Activated CD8-positive, alpha-beta T cell treated with anti-CD3 and anti-CD28 coated beads for 36 hours (primary cell): Measurements from ENCODE around the gene FMN1. TPM values are rescaled to one million over a fixed set of nuclear protein-coding genes. Genes with fewer than 3 reads are reported as not detected.

ENCODE experiments used
- ATAC-seq: fragments of 200-7000 bp; cut with Tn5 transposase; one replicate; pipeline ENCODE4 v1.10.0; 2021; ENCODE audit warnings: mild to moderate bottlenecking, moderate library complexity
- CTCF ChIA-PET: fragments of 350-600 bp; sonication (Branson Sonifier 250); formaldehyde crosslinking; loops from one replicate; lab custom pipeline; 2021; ENCODE audit warnings: antibody characterized with exemption; lab: Charles Lee
- POLR2A ChIA-PET: fragments of 350-600 bp; sonication (Branson Sonifier 250); formaldehyde crosslinking; loops from one replicate; lab custom pipeline; 2021; ENCODE audit warnings: antibody characterized with exemption; lab: Charles Lee
- DNase-seq: peaks from one replicate; pipeline ENCODE4 v3.0.0-alpha.2; 2020
- H3K27ac Mint-ChIP-seq: one replicate; pipeline ENCODE4 v1.8.0; 2021; ENCODE audit warnings: mild to moderate bottlenecking, mixed read lengths
- H3K27me3 Mint-ChIP-seq: one replicate; pipeline ENCODE4 v1.8.0; 2021; ENCODE audit warnings: mixed read lengths
- H3K36me3 Mint-ChIP-seq: one replicate; pipeline ENCODE4 v1.8.0; 2021; ENCODE audit warnings: low read depth, mixed read lengths
- H3K4me1 Mint-ChIP-seq: one replicate; pipeline ENCODE4 v1.8.0; 2021; ENCODE audit warnings: low read depth, mixed read lengths
- H3K4me3 Mint-ChIP-seq: one replicate; pipeline ENCODE4 v1.8.0; 2021; ENCODE audit warnings: mild to moderate bottlenecking, moderate library complexity, mixed read lengths
- H3K9me3 Mint-ChIP-seq: one replicate; pipeline ENCODE4 v1.8.0; 2021; ENCODE audit warnings: mixed read lengths
- intact Hi-C: fragments of 100-400 bp; cut with micrococcal nuclease; formaldehyde crosslinking; loops from one replicate; pipeline ENCODE4 v1.10.0; 2022
- total RNA-seq, 2 experiments: library from RNA; stranded (reverse); gene quantifications; one replicate each; pipeline ENCODE4 v1.2.3, GENCODE V29; 2021
- TF ChIP-seq, protein P1 (sequence below): fragments of 200-600 bp; IDR thresholded peaks from one replicate; pipeline ENCODE4 v1.8.0; 2022; ENCODE audit warnings: antibody characterized with exemption, mild to moderate bottlenecking

The FMN1 gene
- total RNA-seq, 2 experiments from 2014 or later = 0.07 TPM; not detected in 1

DNA sequence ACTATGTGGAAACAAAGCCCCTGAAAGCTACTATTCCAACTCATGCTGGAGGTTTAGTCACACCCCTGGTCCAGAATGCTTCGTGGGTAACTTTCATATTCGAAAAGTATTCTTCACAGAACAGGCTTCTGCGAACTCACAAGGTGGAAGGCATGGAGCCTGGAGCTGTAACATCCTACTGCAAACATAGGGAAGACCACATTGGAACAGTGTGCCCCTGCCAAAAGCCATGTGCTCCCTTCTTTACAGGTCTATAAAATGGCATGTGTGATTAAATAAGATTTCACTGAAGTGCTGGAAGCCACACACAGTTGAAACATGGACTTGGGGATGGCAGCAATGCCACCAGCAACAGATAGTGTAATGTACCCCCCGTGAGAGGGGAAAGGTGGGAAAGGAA is 370.8 kb downstream of the FMN1 start:
- TF ChIP-seq, protein P1, sequence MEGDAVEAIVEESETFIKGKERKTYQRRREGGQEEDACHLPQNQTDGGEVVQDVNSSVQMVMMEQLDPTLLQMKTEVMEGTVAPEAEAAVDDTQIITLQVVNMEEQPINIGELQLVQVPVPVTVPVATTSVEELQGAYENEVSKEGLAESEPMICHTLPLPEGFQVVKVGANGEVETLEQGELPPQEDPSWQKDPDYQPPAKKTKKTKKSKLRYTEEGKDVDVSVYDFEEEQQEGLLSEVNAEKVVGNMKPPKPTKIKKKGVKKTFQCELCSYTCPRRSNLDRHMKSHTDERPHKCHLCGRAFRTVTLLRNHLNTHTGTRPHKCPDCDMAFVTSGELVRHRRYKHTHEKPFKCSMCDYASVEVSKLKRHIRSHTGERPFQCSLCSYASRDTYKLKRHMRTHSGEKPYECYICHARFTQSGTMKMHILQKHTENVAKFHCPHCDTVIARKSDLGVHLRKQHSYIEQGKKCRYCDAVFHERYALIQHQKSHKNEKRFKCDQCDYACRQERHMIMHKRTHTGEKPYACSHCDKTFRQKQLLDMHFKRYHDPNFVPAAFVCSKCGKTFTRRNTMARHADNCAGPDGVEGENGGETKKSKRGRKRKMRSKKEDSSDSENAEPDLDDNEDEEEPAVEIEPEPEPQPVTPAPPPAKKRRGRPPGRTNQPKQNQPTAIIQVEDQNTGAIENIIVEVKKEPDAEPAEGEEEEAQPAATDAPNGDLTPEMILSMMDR = no peak
- intact Hi-C loops = loop anchor here (10.0 kb wide), 1 partner anchor 61 kb away; no protein-coding TSS in a partner anchor
- no peaks in the 10 kb centered on the region for H3K36me3 Mint-ChIP-seq
- H3K4me3 Mint-ChIP-seq = no peak overlapping the region
- no peak overlapping the region for H3K27ac Mint-ChIP-seq
- ATAC-seq (no peak), DNase-seq (no peak)
- CTCF ChIA-PET = no interaction called here
- no peaks in the 10 kb centered on the region for H3K4me1 Mint-ChIP-seq
- POLR2A ChIA-PET = no interaction called here
- no peaks in the 10 kb centered on the region for H3K9me3 Mint-ChIP-seq
- peaks cover 8% of the 10 kb centered on the region for H3K27me3 Mint-ChIP-seq

DNA sequence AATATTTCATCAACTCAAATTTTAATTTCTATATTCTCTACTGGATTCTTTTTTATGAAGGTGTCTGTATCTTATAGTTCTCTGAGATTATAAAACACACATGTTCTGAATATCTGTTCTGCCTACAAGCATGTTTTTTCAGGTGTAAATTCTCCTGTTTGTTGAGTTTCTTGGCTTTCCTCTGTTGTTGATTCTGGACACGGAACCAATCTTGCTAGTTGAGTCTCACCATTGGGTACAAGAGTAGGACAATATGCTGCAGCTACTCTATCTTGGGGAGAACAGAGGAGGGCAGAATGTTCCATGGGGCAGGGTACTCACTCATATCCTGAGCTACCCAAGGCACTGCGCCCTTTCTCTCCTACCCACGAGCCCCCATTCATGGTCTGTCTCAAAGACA is 371.8 kb downstream of the FMN1 start:
- no peak overlapping the region for H3K27ac Mint-ChIP-seq
- H3K27me3 Mint-ChIP-seq = peaks cover 8% of the 10 kb centered on the region
- no peak for ATAC-seq
- ChIA-PET CTCF (no interaction called here), POLR2A (no interaction called here)
- no peaks in the 10 kb centered on the region for H3K4me1 Mint-ChIP-seq
- H3K9me3 Mint-ChIP-seq = no peaks in the 10 kb centered on the region
- H3K4me3 Mint-ChIP-seq = no peak overlapping the region
- intact Hi-C loops = loop anchor here (10.0 kb wide), 1 partner anchor 62 kb away; no protein-coding TSS in a partner anchor
- DNase-seq = no peak
- no peaks in the 10 kb centered on the region for H3K36me3 Mint-ChIP-seq
- TF ChIP-seq, protein P1 = no peak

DNA sequence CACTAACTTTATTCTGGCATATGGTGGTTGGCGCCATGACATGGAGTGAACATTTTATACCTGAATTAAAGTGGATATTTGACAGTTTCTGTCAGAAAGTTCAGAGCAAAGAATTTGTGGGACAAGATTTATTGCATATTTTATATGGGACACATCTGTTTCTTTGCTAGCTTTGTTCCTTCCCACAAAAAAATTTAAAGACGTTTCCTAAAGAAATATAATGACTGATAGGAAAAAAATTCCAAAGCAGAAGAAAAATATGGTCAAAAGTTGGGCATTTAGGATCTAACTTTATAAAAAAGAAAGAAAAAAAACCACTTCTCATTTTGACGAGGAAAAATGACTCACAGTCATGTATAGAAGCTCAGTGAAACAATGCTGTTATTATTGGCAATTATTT is 375.1 kb downstream of the FMN1 start:
- no peak for ATAC-seq
- intact Hi-C loops = no loop called here
- H3K36me3 Mint-ChIP-seq = no peaks in the 10 kb centered on the region
- ChIA-PET POLR2A (no interaction called here), CTCF (no interaction called here)
- DNase-seq = no peak
- TF ChIP-seq, protein P1 = no peak
- no peaks in the 10 kb centered on the region for H3K9me3 Mint-ChIP-seq
- no peak overlapping the region for H3K27ac Mint-ChIP-seq
- H3K27me3 Mint-ChIP-seq = no peaks in the 10 kb centered on the region
- H3K4me1 Mint-ChIP-seq = no peaks in the 10 kb centered on the region
- no peak overlapping the region for H3K4me3 Mint-ChIP-seq

DNA sequence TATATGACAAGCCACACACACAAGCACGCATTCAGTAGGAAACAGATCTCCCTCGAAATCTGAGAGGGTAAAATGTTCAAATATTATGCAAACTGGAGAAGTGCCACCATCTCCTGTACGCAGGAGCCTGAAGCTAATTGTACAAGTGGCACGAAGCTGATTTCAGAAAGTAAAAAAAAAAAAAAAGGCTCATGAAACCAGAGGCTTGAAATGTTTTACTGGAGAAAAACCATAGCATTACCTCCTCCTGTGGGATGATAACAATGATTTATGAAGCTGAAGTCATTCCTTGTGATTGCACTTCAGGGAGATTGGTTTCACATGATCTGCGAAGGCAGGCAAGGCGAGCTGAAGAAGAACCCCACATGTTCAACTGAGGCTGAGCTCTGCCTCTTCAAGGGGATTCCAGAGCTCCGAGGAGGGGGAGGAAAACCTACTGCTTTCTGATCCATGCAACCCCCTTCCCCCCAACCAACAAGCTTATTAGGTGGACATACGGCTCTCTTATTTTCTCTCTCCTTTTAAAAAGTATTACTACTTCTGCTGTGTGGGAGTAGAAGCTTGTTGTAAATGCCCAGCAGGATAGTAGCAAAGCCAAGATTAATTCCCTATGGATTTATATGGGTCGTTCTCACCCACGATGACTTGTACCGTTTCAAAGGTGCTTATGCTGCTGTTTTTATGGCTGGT is 375.6 kb downstream of the FMN1 start:
- DNase-seq (no peak), ATAC-seq (no peak)
- TF ChIP-seq, protein P1 = no peak
- Mint-ChIP-seq H3K4me3 (no peak overlapping the region), H3K27me3 (no peaks in the 10 kb centered on the region), H3K27ac (no peak overlapping the region), H3K4me1 (no peaks in the 10 kb centered on the region), H3K9me3 (no peaks in the 10 kb centered on the region), H3K36me3 (no peaks in the 10 kb centered on the region)
- ChIA-PET CTCF (no interaction called here), POLR2A (no interaction called here)
- intact Hi-C loops = no loop called here

DNA sequence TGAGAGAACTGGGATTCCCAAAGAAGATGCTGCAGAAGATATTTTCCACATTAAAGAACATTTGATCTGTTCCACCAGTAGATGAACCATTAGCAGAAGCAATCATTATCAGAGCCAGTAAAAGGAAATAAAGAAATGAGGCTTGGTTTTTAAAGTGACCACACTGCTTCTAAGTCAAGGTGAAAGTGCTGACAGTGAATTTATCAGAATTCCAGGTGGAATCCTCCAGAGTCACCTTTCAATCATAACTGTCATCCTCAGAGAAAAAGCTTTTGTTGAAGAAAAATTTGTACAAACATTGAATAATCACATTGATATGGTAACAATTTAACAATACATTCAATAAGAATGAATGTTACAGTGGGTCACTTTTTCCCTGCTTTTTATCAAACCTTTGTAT is 376.9 kb downstream of the FMN1 start:
- no peaks in the 10 kb centered on the region for H3K36me3 Mint-ChIP-seq
- TF ChIP-seq, protein P1 = no peak
- H3K4me3 Mint-ChIP-seq = no peak overlapping the region
- ChIA-PET POLR2A (no interaction called here), CTCF (interaction anchor here (3.3 kb wide), 1 partner anchor 27 kb away, joined by 8 read pairs; no protein-coding TSS in a partner anchor)
- H3K27me3 Mint-ChIP-seq = peaks cover 1% of the 10 kb centered on the region
- no peaks in the 10 kb centered on the region for H3K4me1 Mint-ChIP-seq
- no peak overlapping the region for H3K27ac Mint-ChIP-seq
- ATAC-seq (no peak), DNase-seq (no peak)
- H3K9me3 Mint-ChIP-seq = no peaks in the 10 kb centered on the region
- intact Hi-C loops = no loop called here
